ENCODE data around the gene POLR1G. TPM values are rescaled to one million over a fixed set of nuclear protein-coding genes. Genes with fewer than 3 reads are reported as not detected.

The POLR1G gene
- polyA plus RNA-seq, 1 of the 3 experiments (the other 2 are of a cell fraction) = 11.9 TPM

- peaks cover 5 to 17% of the 10 kb centered on the region in 2 experiments; a peak in 1 of 4 replicates for H3K4me1 ChIP-seq (ENCODE audit: control insufficient read depth in 1 of 2, insufficient read depth in 2 of 2, low read depth in 1 of 2, low read length in 1 of 2)
- H4K20me1 ChIP-seq (ENCODE audit: insufficient read depth) = no peaks in the 10 kb centered on the region
- H3K36me3 ChIP-seq (replicated peaks in 1 of 2; ENCODE audit: control insufficient read depth in 1 of 2, insufficient read depth in 2 of 2, low read length in 1 of 2) = no peaks in the 10 kb centered on the region
- TF ChIP-seq SIN3A (IDR thresholded peaks at IDR 0.05; ENCODE audit: borderline replicate concordance, low read depth, low read length) (no peak), POLR2AphosphoS5 (IDR thresholded peaks at IDR 0.05; ENCODE audit: low read depth, low read length) (no peak), GATA2 (CRISPR knock-in tag; IDR thresholded peaks at IDR 0.05) (no peak), FOXM1 (IDR thresholded peaks at IDR 0.05; ENCODE audit: low read depth) (no peak), NRF1 (IDR thresholded peaks at IDR 0.05; ENCODE audit: low read depth, low read length) (no peak), GABPA (IDR thresholded peaks at IDR 0.05; ENCODE audit: low read depth) (no peak)
- 100% methylated on average over 4 of the region's 4 CpGs for WGBS (ENCODE audit: low lambda C conversion rate)
- ChIA-PET CTCF (interaction anchor here (1.5 to 15.0 kb wide), 3 partner anchors 14 to 28 kb away, joined by 3 to 870 read pairs (median 4); partner anchors contain the start of gene FOSB), POLR2A (interaction anchor here (0.7 kb wide), 1 partner anchor 40 kb away, joined by 3 read pairs; no protein-coding TSS in a partner anchor)
- DNase-seq = no peak
- no peaks in the 10 kb centered on the region for H3K9me2 ChIP-seq
- H3K9ac ChIP-seq = no peak overlapping the region
- peak overlapping the region in 1 of 2 experiments; percentile 69; a peak in 1 of 4 replicates for H3K27ac ChIP-seq (ENCODE audit: low read depth in 2 of 2, low read length in 1 of 2)
- H2AFZ ChIP-seq (ENCODE audit: low read depth) = no peak overlapping the region
- H3K79me2 ChIP-seq (ENCODE audit: insufficient read depth) = no peaks in the 10 kb centered on the region
- H3K27me3 ChIP-seq (ENCODE audit: insufficient read depth) = no peaks in the 10 kb centered on the region
- no peaks in the 10 kb centered on the region for H3K9me3 ChIP-seq
- H3F3A ChIP-seq (replicated peaks; ENCODE audit: insufficient read depth) = peaks cover 31% of the 10 kb centered on the region
- no peak overlapping the region for H3K4me2 ChIP-seq
- no peak overlapping the region for H3K4me3 ChIP-seq (ENCODE audit: low read depth in 2 of 2, low read length in 1 of 2)
These were observed 38.7 kb downstream of the POLR1G start for GRCh38 chr19:45445139-45445538.

- H3K9me3 ChIP-seq = no peaks in the 10 kb centered on the region
- H2AFZ ChIP-seq (ENCODE audit: low read depth) = no peak overlapping the region
- H3K4me2 ChIP-seq = no peak overlapping the region
- H3K4me1 ChIP-seq (ENCODE audit: control insufficient read depth in 1 of 2, insufficient read depth in 2 of 2, low read depth in 1 of 2, low read length in 1 of 2) = peaks cover 5 to 16% of the 10 kb centered on the region in 2 experiments; a peak in 1 of 4 replicates
- POLR2A ChIA-PET = no interaction called here
- H3K27ac ChIP-seq (ENCODE audit: low read depth in 2 of 2, low read length in 1 of 2) = no peak overlapping the region
- no peaks in the 10 kb centered on the region for H3K36me3 ChIP-seq (replicated peaks in 1 of 2; ENCODE audit: control insufficient read depth in 1 of 2, insufficient read depth in 2 of 2, low read length in 1 of 2)
- WGBS (ENCODE audit: low lambda C conversion rate) = 71% methylated on average over 5 of the region's 6 CpGs
- CTCF ChIA-PET = interaction anchor here (1.5 to 15.0 kb wide), 2 partner anchors 18 to 27 kb away, joined by 4 to 870 read pairs; partner anchors contain the start of gene FOSB
- H3K9ac ChIP-seq = no peak overlapping the region
- H3K9me2 ChIP-seq = no peaks in the 10 kb centered on the region
- H3K27me3 ChIP-seq (ENCODE audit: insufficient read depth) = no peaks in the 10 kb centered on the region
- no peaks in the 10 kb centered on the region for H4K20me1 ChIP-seq (ENCODE audit: insufficient read depth)
- no peaks in the 10 kb centered on the region for H3K79me2 ChIP-seq (ENCODE audit: insufficient read depth)
- H3F3A ChIP-seq (replicated peaks; ENCODE audit: insufficient read depth) = peaks cover 19% of the 10 kb centered on the region
- DNase-seq = peak; percentile 42
- no peak overlapping the region for H3K4me3 ChIP-seq (ENCODE audit: low read depth in 2 of 2, low read length in 1 of 2)
- TF ChIP-seq SMC3 (IDR thresholded peaks at IDR 0.05; ENCODE audit: low read depth, low read length) (peak; percentile 41; the same call in 1 of the 2 replicates), RAD21 (IDR thresholded peaks at IDR 0.05; ENCODE audit: low read length) (peak; percentile 50), PBX3 (IDR thresholded peaks at IDR 0.05) (no peak), MXI1 (IDR thresholded peaks at IDR 0.05; ENCODE audit: low read depth, low read length) (no peak), RCOR1 (IDR thresholded peaks at IDR 0.05; ENCODE audit: low read length) (peak; percentile 70), CTCF (IDR thresholded peaks at IDR 0.05) (peak; percentile 62)
These were observed 39.9 kb downstream of the POLR1G start for GRCh38 chr19:45446295-45446694.
